ENCODE measurements around the gene DIPK1C. TPM values are rescaled to one million over a fixed set of nuclear protein-coding genes. Genes with fewer than 3 reads are reported as not detected.
A peak's percentile ranks its signal among the peaks of the same experiment; 100 is the strongest.

Gene DIPK1C
- total and polyA plus RNA-seq, 2 of the 4 experiments (the other 2 are of a cell fraction): not detected

GRCh38 chr18:74425161-74425560, 31.9 kb downstream of the DIPK1C start:
- no peak for ATAC-seq (ENCODE audit: low read depth)
- H3K27ac ChIP-seq (ENCODE audit: insufficient read depth, low read length): no peak overlapping the region
- H3K9me3 ChIP-seq (ENCODE audit: control insufficient read depth, insufficient read depth, low read length): no peaks in the 10 kb centered on the region
- H3K14ac ChIP-seq (replicated peaks; ENCODE audit: low read depth, low read length): no peak overlapping the region
- DNase-seq: no peak
- WGBS, 2 experiments (ENCODE audit: extremely low coverage in 2 of 2, insufficient read length in 1 of 2): 50% methylated on average over 2 of the region's 4 CpGs; no CpG with 5 or more reads in 1 of the 2 experiments
- H3K4me2 ChIP-seq (ENCODE audit: low read depth, low read length): no peak overlapping the region
- H3K79me1 ChIP-seq (ENCODE audit: low read depth in 1 of 2, low read length in 2 of 2): no peaks in the 10 kb centered on the region
- H2AK9ac ChIP-seq (replicated peaks; ENCODE audit: low read depth, low read length, poor library complexity): no peak overlapping the region
- no peaks in the 10 kb centered on the region for H4K20me1 ChIP-seq (ENCODE audit: insufficient read depth, low read length)
- H2BK20ac ChIP-seq (ENCODE audit: low read depth, low read length): no peak overlapping the region
- H2BK15ac ChIP-seq (ENCODE audit: low read depth, low read length): no peak overlapping the region
- H3K27me3 ChIP-seq (ENCODE audit: control insufficient read depth, insufficient read depth, low read length): peaks cover 7% of the 10 kb centered on the region; the same call in 1 of the 2 replicates
- peaks cover 3% of the 10 kb centered on the region; the same call in 1 of the 2 replicates for H3K9me1 ChIP-seq (ENCODE audit: insufficient read depth, low read length)
- POLR2A ChIA-PET (ENCODE audit: unreplicated experiment): no interaction called here
- no peaks in the 10 kb centered on the region for H3K4me1 ChIP-seq (ENCODE audit: control insufficient read depth, insufficient read depth, low read length)
- intact Hi-C loops (cut with micrococcal nuclease) (no loop called here), dilution Hi-C loops (cut with HindIII; ENCODE audit: low sequenced_read_pairs, unreplicated experiment) (no loop called here), in situ Hi-C loops (cut with MboI; ENCODE audit: low sequenced_read_pairs) (no loop called here)
- no peak overlapping the region for H2BK5ac ChIP-seq (ENCODE audit: low read depth, low read length, poor library complexity, severe bottlenecking)
- H3K23ac ChIP-seq (ENCODE audit: low read depth, low read length): no peak overlapping the region
- CTCF ChIA-PET: no interaction called here
- no peak overlapping the region for H4K8ac ChIP-seq (ENCODE audit: low read depth in 2 of 2, low read length in 2 of 2)
- no peak overlapping the region for H3K9ac ChIP-seq (ENCODE audit: low read depth, low read length)
- no peak overlapping the region for H2AK5ac ChIP-seq (ENCODE audit: low read depth, low read length)
- no peak overlapping the region for H3K18ac ChIP-seq (ENCODE audit: low read depth, low read length)
- TF ChIP-seq RAD21 (IDR thresholded peaks at IDR 0.05; ENCODE audit: low read length): no peak
- no peak for TF ChIP-seq RCOR1 (IDR thresholded peaks at IDR 0.05; ENCODE audit: insufficient replicate concordance, low read length)
- TF ChIP-seq USF2 (IDR thresholded peaks at IDR 0.05; ENCODE audit: low read depth, low read length): no peak
- no peak for TF ChIP-seq CTCF (conservative IDR thresholded peaks at IDR 0.05; ENCODE audit: low read depth, low read length)
- TF ChIP-seq SMC3 (IDR thresholded peaks at IDR 0.05; ENCODE audit: low read depth, low read length): no peak
- no peak for TF ChIP-seq RFX5 (IDR thresholded peaks at IDR 0.05; ENCODE audit: low read depth, low read length)
- TF ChIP-seq POLR2A (IDR thresholded peaks at IDR 0.05; ENCODE audit: low read depth, low read length): no peak
- no peak for TF ChIP-seq FOS (IDR thresholded peaks at IDR 0.05; ENCODE audit: low read depth, low read length)
- no peak for TF ChIP-seq CEBPB (IDR thresholded peaks at IDR 0.05; ENCODE audit: low read depth, low read length)
- TF ChIP-seq MAFK (IDR thresholded peaks at IDR 0.05; ENCODE audit: low read depth, low read length): no peak
- no peak for TF ChIP-seq ELK1 (IDR thresholded peaks at IDR 0.05; ENCODE audit: borderline replicate concordance, low read depth, low read length)
- no peak for TF ChIP-seq NFE2L2 (IDR thresholded peaks at IDR 0.05; ENCODE audit: low read depth, low read length)
- no peak for TF ChIP-seq MXI1 (IDR thresholded peaks at IDR 0.05; ENCODE audit: borderline replicate concordance, low read depth, low read length)
- no peak for TF ChIP-seq BHLHE40 (IDR thresholded peaks at IDR 0.05; ENCODE audit: low read depth, low read length)
- no peak for TF ChIP-seq CHD1 (IDR thresholded peaks at IDR 0.05; ENCODE audit: low read depth, low read length)
- TF ChIP-seq MAZ (IDR thresholded peaks at IDR 0.05; ENCODE audit: borderline replicate concordance, low read depth, low read length): no peak
- no peaks in the 10 kb centered on the region for H3K36me3 ChIP-seq (ENCODE audit: control insufficient read depth, insufficient read depth, low read length)
- H3K4me3 ChIP-seq (ENCODE audit: insufficient read depth, low read depth, low read length): no peak overlapping the region
- no peak overlapping the region for H3K56ac ChIP-seq (ENCODE audit: extremely low read depth, insufficient read depth, low read length)
- BruUV-seq (replicated peaks): no TSS peak
- H2BK120ac ChIP-seq (ENCODE audit: low read depth, low read length): no peak overlapping the region
- H4K5ac ChIP-seq (ENCODE audit: low read depth, low read length): no peak overlapping the region
- no peak overlapping the region for H4K91ac ChIP-seq (ENCODE audit: insufficient read depth, low read depth, low read length)
- H2AFZ ChIP-seq (replicated peaks; ENCODE audit: low read length, poor library complexity): peak overlapping the region; percentile 29
- H3K4ac ChIP-seq (ENCODE audit: low read depth, low read length): no peak overlapping the region

Data from IMR-90 (cell line).